Measurements from ENCODE around the gene ASB4.

- TF ChIP-seq, protein P1, sequence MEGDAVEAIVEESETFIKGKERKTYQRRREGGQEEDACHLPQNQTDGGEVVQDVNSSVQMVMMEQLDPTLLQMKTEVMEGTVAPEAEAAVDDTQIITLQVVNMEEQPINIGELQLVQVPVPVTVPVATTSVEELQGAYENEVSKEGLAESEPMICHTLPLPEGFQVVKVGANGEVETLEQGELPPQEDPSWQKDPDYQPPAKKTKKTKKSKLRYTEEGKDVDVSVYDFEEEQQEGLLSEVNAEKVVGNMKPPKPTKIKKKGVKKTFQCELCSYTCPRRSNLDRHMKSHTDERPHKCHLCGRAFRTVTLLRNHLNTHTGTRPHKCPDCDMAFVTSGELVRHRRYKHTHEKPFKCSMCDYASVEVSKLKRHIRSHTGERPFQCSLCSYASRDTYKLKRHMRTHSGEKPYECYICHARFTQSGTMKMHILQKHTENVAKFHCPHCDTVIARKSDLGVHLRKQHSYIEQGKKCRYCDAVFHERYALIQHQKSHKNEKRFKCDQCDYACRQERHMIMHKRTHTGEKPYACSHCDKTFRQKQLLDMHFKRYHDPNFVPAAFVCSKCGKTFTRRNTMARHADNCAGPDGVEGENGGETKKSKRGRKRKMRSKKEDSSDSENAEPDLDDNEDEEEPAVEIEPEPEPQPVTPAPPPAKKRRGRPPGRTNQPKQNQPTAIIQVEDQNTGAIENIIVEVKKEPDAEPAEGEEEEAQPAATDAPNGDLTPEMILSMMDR (IDR thresholded peaks at IDR 0.05): no peak
- TF ChIP-seq POLR2AphosphoS5 (IDR thresholded peaks at IDR 0.05) (no peak), EP300 (IDR thresholded peaks at IDR 0.05) (no peak), POLR2A (IDR thresholded peaks at IDR 0.05) (no peak)
Measured at GRCh38 chr7:95457947-95458346, 27.8 kb upstream of the ASB4 start.

All from gastroesophageal sphincter (tissue), 3 donors.